Colonic mucosa (tissue), 4 donors: ENCODE data around the gene NCAM1. TPM values are rescaled to one million over a fixed set of nuclear protein-coding genes. Genes with fewer than 3 reads are reported as not detected.

Experiments
- DNase-seq: peaks from one replicate; pipeline ENCODE4 v3.0.0-alpha.2; 2020
- H3K27ac ChIP-seq: fragments of 200-600 bp; one replicate; pipeline ENCODE4 v1.8.0; 2021
- H3K27me3 ChIP-seq: fragments of 200-600 bp; one replicate; pipeline ENCODE4 v1.8.0; 2021
- H3K36me3 ChIP-seq: fragments of 200-600 bp; one replicate; pipeline ENCODE4 v1.8.0; 2021
- H3K4me1 ChIP-seq: fragments of 200-600 bp; one replicate; pipeline ENCODE4 v1.8.0; 2021; ENCODE audit warnings: mild to moderate bottlenecking
- H3K4me3 ChIP-seq: fragments of 200-600 bp; one replicate; pipeline ENCODE4 v1.8.0; 2021
- H3K9ac ChIP-seq, 2 donors: one replicate each; pipeline ENCODE4 v1.7.0; 2013; ENCODE audit warnings: control low read depth in 2 of 2, low read depth in 2 of 2, low read length in 2 of 2
- H3K9me3 ChIP-seq: fragments of 200-600 bp; one replicate; pipeline ENCODE4 v1.8.0; 2021
- CTCF ChIP-seq: fragments of 200-600 bp; IDR thresholded peaks from one replicate; pipeline ENCODE4 v1.8.0; 2022; ENCODE audit warnings: antibody characterized with exemption, mild to moderate bottlenecking
- intact Hi-C: fragments of 100-400 bp; cut with DNase I; formaldehyde crosslinking; loops from one replicate; pipeline ENCODE4 v1.14.1; 2022
- total RNA-seq, 2 donors: library from RNA; stranded (reverse); fragmentation: NEBNext Ultra II Directional in 1 of 2; extraction: Animal tissue kit (Norgen Biotek cat#: 25700) in 1 of 2; gene quantifications; one replicate each; pipeline ENCODE4 v1.2.1, GENCODE V29; 2021
- donor health status: healthy.
- donor health status: DM: no; HTN: no; CAD: no.
- donor health status: DM: no; HTN: no; CAD: no.

The NCAM1 gene
- total RNA-seq, 2 donors from 2014 or later = 2.3 to 10.7 TPM

- DNase-seq = no peak
- Histone ChIP-seq H3K36me3 (no peaks in the 10 kb centered on the region), H3K4me3 (no peak overlapping the region), H3K9me3 (no peaks in the 10 kb centered on the region), H3K27me3 (no peaks in the 10 kb centered on the region), H3K9ac (no peak overlapping the region), H3K27ac (no peak overlapping the region), H3K4me1 (no peaks in the 10 kb centered on the region)
- TF ChIP-seq CTCF = no peak
- intact Hi-C loops = no loop called here
These were observed 29.5 kb upstream of the NCAM1 start for GRCh38 chr11:112931703-112932102.

GRCh38 chr11:112932593-112932992 is 28.6 kb upstream of the NCAM1 start:
- H3K4me3 ChIP-seq = no peak overlapping the region
- intact Hi-C loops = no loop called here
- H3K9ac ChIP-seq = no peak overlapping the region
- H3K4me1 ChIP-seq = no peaks in the 10 kb centered on the region
- no peaks in the 10 kb centered on the region for H3K9me3 ChIP-seq
- H3K27ac ChIP-seq = no peak overlapping the region
- no peaks in the 10 kb centered on the region for H3K27me3 ChIP-seq
- TF ChIP-seq CTCF = no peak
- H3K36me3 ChIP-seq = no peaks in the 10 kb centered on the region
- no peak for DNase-seq

DNA sequence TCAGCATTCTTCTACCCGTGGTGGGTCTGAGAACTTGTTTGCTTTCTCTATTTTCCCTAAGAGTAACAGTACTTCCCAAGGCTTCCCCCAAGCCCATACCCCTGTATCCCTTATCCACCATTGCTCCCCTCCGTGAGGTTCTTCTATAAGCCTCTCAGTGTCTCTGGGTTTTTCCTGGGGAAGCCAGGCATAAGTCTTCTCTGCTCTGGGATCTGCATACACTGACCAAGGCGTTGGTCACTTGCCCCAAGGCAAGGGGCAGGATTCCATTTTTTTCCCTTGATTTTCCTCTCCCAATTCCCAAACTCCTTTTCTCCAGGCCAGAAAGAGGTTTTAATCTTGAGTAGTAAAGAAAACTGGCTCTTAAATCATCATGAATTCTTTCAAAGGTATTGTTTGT is 27.2 kb upstream of the NCAM1 start:
- Histone ChIP-seq H3K36me3 (no peaks in the 10 kb centered on the region), H3K4me1 (no peaks in the 10 kb centered on the region), H3K27ac (no peak overlapping the region), H3K27me3 (no peaks in the 10 kb centered on the region), H3K4me3 (no peak overlapping the region), H3K9ac (no peak overlapping the region), H3K9me3 (no peaks in the 10 kb centered on the region)
- intact Hi-C loops = no loop called here
- DNase-seq = no peak
- TF ChIP-seq CTCF = no peak

- Histone ChIP-seq H3K4me1 (no peaks in the 10 kb centered on the region), H3K27ac (no peak overlapping the region), H3K9ac (no peak overlapping the region), H3K9me3 (no peaks in the 10 kb centered on the region), H3K36me3 (no peaks in the 10 kb centered on the region), H3K27me3 (no peaks in the 10 kb centered on the region), H3K4me3 (no peak overlapping the region)
- DNase-seq = no peak
- no peak for TF ChIP-seq CTCF
- intact Hi-C loops = no loop called here
These were observed 20.1 kb upstream of the NCAM1 start for GRCh38 chr11:112941104-112941503.

GRCh38 chr11:112942966-112943643 is 18.1 kb upstream of the NCAM1 start:
- Histone ChIP-seq H3K36me3 (no peaks in the 10 kb centered on the region), H3K9me3 (no peaks in the 10 kb centered on the region), H3K9ac (no peak overlapping the region), H3K4me1 (no peaks in the 10 kb centered on the region), H3K27me3 (no peaks in the 10 kb centered on the region), H3K4me3 (no peak overlapping the region), H3K27ac (no peak overlapping the region)
- TF ChIP-seq CTCF = no peak
- intact Hi-C loops = no loop called here
- DNase-seq = no peak
